ENCODE data around the gene ATG4D. TPM values are rescaled to one million over a fixed set of nuclear protein-coding genes. Genes with fewer than 3 reads are reported as not detected.

ATG4D gene
- total and polyA plus RNA-seq, 2 experiments from 2014 or later = 15.1 to 55.5 TPM

DNA sequence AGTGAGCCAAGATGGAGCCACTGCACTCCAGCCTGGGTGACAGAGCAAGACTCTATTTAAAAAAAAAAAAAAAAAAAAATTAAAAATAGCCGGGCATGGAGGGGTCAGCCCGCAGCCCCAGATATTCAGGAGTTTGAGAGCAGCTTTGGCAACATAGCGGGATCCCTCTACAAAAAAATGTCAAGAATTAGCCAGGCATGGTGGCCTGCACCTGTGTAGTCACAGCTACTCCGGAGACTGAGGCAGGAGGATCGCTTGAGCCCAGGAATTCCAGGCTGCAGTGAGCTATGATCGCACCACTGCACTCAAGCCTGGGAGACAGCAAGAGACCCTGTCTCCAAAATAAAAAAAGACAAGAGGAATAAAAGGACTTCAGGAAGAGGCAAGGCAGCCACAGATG, 42.7 kb downstream of the ATG4D start:
- DNase-seq (ENCODE audit: low spot score) (no peak), ATAC-seq (peak; percentile 14; the same call in 2 of the 3 replicates)
- Mint-ChIP-seq H3K27me3 (ENCODE audit: insufficient read depth, low read depth, poor library complexity) (peaks cover 13% of the 10 kb centered on the region), H3K4me3 (peak overlapping the region; percentile 91), H3K36me3 (ENCODE audit: low read depth) (peaks cover 29% of the 10 kb centered on the region), H3K4me1 (peaks cover 11% of the 10 kb centered on the region; the same call in 2 of the 3 replicates), H3K9me3 (no peaks in the 10 kb centered on the region; the same call in none of the 3 replicates), H3K27ac (peak overlapping the region; percentile 88)
- H3K4me3 ChIP-seq = peak overlapping the region; percentile 87
- peak overlapping the region; percentile 90 for H2AFZ ChIP-seq
- peak overlapping the region; percentile 89 for H3K4me2 ChIP-seq
- no peaks in the 10 kb centered on the region for H4K20me1 ChIP-seq (replicated peaks; ENCODE audit: insufficient read depth)
- no peak overlapping the region for H3K27ac ChIP-seq (ENCODE audit: low read depth)
- H3K36me3 ChIP-seq (ENCODE audit: insufficient read depth) = peaks cover 4% of the 10 kb centered on the region
- H3K4me1 ChIP-seq (ENCODE audit: insufficient read depth) = peaks cover 9% of the 10 kb centered on the region; the same call in 1 of the 2 replicates
- H3K79me2 ChIP-seq (replicated peaks; ENCODE audit: insufficient read depth) = peaks cover 17% of the 10 kb centered on the region
- TF ChIP-seq ZNF462 (CRISPR knock-in tag; IDR thresholded peaks at IDR 0.05) (no peak), CREB1 (CRISPR knock-in tag; IDR thresholded peaks at IDR 0.05; ENCODE audit: low read depth) (no peak), ZNF331 (CRISPR knock-in tag; IDR thresholded peaks at IDR 0.05; ENCODE audit: low read depth) (no peak), ZNF114 (CRISPR knock-in tag; IDR thresholded peaks at IDR 0.05) (no peak), EZH2 (IDR thresholded peaks at IDR 0.05; ENCODE audit: low read depth, unreplicated experiment) (no peak), JUNB (IDR thresholded peaks at IDR 0.05; ENCODE audit: unreplicated experiment) (no peak), POLR2AphosphoS5 (IDR thresholded peaks at IDR 0.05; ENCODE audit: low read depth) (no peak), EZH2phosphoT487 (IDR thresholded peaks at IDR 0.05; ENCODE audit: unreplicated experiment) (no peak), NANOG (IDR thresholded peaks at IDR 0.05; ENCODE audit: borderline replicate concordance) (no peak), REST (IDR thresholded peaks at IDR 0.05; ENCODE audit: unreplicated experiment) (no peak), STAT1 (IDR thresholded peaks at IDR 0.05; ENCODE audit: unreplicated experiment) (no peak)
- TF ChIP-seq, protein P1, sequence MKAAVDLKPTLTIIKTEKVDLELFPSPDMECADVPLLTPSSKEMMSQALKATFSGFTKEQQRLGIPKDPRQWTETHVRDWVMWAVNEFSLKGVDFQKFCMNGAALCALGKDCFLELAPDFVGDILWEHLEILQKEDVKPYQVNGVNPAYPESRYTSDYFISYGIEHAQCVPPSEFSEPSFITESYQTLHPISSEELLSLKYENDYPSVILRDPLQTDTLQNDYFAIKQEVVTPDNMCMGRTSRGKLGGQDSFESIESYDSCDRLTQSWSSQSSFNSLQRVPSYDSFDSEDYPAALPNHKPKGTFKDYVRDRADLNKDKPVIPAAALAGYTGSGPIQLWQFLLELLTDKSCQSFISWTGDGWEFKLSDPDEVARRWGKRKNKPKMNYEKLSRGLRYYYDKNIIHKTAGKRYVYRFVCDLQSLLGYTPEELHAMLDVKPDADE (IDR thresholded peaks at IDR 0.05) = no peak
- TF ChIP-seq, protein P2, sequence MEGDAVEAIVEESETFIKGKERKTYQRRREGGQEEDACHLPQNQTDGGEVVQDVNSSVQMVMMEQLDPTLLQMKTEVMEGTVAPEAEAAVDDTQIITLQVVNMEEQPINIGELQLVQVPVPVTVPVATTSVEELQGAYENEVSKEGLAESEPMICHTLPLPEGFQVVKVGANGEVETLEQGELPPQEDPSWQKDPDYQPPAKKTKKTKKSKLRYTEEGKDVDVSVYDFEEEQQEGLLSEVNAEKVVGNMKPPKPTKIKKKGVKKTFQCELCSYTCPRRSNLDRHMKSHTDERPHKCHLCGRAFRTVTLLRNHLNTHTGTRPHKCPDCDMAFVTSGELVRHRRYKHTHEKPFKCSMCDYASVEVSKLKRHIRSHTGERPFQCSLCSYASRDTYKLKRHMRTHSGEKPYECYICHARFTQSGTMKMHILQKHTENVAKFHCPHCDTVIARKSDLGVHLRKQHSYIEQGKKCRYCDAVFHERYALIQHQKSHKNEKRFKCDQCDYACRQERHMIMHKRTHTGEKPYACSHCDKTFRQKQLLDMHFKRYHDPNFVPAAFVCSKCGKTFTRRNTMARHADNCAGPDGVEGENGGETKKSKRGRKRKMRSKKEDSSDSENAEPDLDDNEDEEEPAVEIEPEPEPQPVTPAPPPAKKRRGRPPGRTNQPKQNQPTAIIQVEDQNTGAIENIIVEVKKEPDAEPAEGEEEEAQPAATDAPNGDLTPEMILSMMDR (conservative IDR thresholded peaks at IDR 0.05; ENCODE audit: low read depth in 2 of 2) = no peak
- H3F3A ChIP-seq (replicated peaks; ENCODE audit: low read depth) = peaks cover 17% of the 10 kb centered on the region; the same call in 1 of the 2 replicates
- peaks cover 7% of the 10 kb centered on the region for H3K9me2 ChIP-seq (ENCODE audit: insufficient read depth)
- no peaks in the 10 kb centered on the region for H3K27me3 ChIP-seq (ENCODE audit: insufficient read depth)

Measured in GM23338 (cell line).